HG02943 (cell line): ENCODE measurements around the gene OLFML2A.
"Not testable (repeated sequence)": the region's sequence is repeated elsewhere in the genome, so short reads cannot be mapped to it uniquely, and the experiment has no call there.

Source experiments
- ATAC-seq: cut with Tn5 transposase; IDR thresholded peaks from one replicate; pipeline ENCODE4 v1.9.1; 2021; ENCODE audit warnings: mild to moderate bottlenecking, low read depth, moderate library complexity; ENCODE audit not compliant: unreplicated experiment

Gene OLFML2A

GRCh38 chr9:124760719-124761118, 16.2 kb upstream of the OLFML2A start:
- no peak for ATAC-seq

GRCh38 chr9:124761196-124761595, 15.7 kb upstream of the OLFML2A start:
- ATAC-seq = no peak

- no peak for ATAC-seq
Measured at GRCh38 chr9:124761710-124762109, 15.2 kb upstream of the OLFML2A start.

GRCh38 chr9:124762633-124763032, 14.3 kb upstream of the OLFML2A start:
- ATAC-seq = no peak

- ATAC-seq = no peak
Measured at GRCh38 chr9:124764774-124765438, 12.0 kb upstream of the OLFML2A start.

- ATAC-seq = no peak
Measured at GRCh38 chr9:124765439-124765835, 11.5 kb upstream of the OLFML2A start.

GRCh38 chr9:124766326-124766725, 10.6 kb upstream of the OLFML2A start:
- no peak for ATAC-seq

GRCh38 chr9:124766815-124767554, 9.9 kb upstream of the OLFML2A start:
- no peak for ATAC-seq

GRCh38 chr9:124767821-124768220, 9.1 kb upstream of the OLFML2A start:
- ATAC-seq = no peak

- no peak for ATAC-seq
Measured at GRCh38 chr9:124768334-124768733, 8.6 kb upstream of the OLFML2A start.

- ATAC-seq = no peak
Measured at GRCh38 chr9:124768750-124769548, 8.0 kb upstream of the OLFML2A start.

GRCh38 chr9:124769549-124770358, 7.2 kb upstream of the OLFML2A start:
- no peak for ATAC-seq

- peak; percentile 7 for ATAC-seq
Measured at GRCh38 chr9:124770359-124771020, 6.4 kb upstream of the OLFML2A start.

GRCh38 chr9:124771021-124771866, 5.7 kb upstream of the OLFML2A start, which contains the start of gene NR6A1:
Gene NR6A1, minus strand, starts transcription at chr9:124771311.
- ATAC-seq = peak; percentile 78

GRCh38 chr9:124771867-124772679, 4.9 kb upstream of the OLFML2A start:
- no peak for ATAC-seq

- ATAC-seq = not testable (repeated sequence)
Measured at GRCh38 chr9:124772877-124773276, 4.1 kb upstream of the OLFML2A start.

GRCh38 chr9:124773473-124774128, 3.3 kb upstream of the OLFML2A start:
- no peak for ATAC-seq
